ENCODE results near the gene YDJC. TPM values are rescaled to one million over a fixed set of nuclear protein-coding genes. Genes with fewer than 3 reads are reported as not detected.

The YDJC gene
- total and polyA plus RNA-seq, 9 of the 15 experiments (the other 6 are each of a cell fraction or from before 2014, with no cell fraction given) = 13.5 to 871 (median 164) TPM

- TF ChIP-seq, protein P1, sequence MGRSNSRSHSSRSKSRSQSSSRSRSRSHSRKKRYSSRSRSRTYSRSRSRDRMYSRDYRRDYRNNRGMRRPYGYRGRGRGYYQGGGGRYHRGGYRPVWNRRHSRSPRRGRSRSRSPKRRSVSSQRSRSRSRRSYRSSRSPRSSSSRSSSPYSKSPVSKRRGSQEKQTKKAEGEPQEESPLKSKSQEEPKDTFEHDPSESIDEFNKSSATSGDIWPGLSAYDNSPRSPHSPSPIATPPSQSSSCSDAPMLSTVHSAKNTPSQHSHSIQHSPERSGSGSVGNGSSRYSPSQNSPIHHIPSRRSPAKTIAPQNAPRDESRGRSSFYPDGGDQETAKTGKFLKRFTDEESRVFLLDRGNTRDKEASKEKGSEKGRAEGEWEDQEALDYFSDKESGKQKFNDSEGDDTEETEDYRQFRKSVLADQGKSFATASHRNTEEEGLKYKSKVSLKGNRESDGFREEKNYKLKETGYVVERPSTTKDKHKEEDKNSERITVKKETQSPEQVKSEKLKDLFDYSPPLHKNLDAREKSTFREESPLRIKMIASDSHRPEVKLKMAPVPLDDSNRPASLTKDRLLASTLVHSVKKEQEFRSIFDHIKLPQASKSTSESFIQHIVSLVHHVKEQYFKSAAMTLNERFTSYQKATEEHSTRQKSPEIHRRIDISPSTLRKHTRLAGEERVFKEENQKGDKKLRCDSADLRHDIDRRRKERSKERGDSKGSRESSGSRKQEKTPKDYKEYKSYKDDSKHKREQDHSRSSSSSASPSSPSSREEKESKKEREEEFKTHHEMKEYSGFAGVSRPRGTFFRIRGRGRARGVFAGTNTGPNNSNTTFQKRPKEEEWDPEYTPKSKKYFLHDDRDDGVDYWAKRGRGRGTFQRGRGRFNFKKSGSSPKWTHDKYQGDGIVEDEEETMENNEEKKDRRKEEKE (IDR thresholded peaks at IDR 0.05; ENCODE audit: borderline replicate concordance in 1 of 2, control insufficient read depth in 1 of 2, low read depth in 2 of 2, low read length in 1 of 2) = no peak
- TF ChIP-seq ZNF212 (CRISPR knock-in tag; IDR thresholded peaks at IDR 0.05) (no peak), ZNF696 (CRISPR knock-in tag; conservative IDR thresholded peaks at IDR 0.05) (no peak), ARID4B (CRISPR knock-in tag; IDR thresholded peaks at IDR 0.05) (no peak), ATF7 (IDR thresholded peaks at IDR 0.05) (no peak), BRF1 (IDR thresholded peaks at IDR 0.05; ENCODE audit: borderline replicate concordance, extremely low read depth, insufficient read length) (no peak), POU5F1 (IDR thresholded peaks at IDR 0.05; ENCODE audit: borderline replicate concordance, low read depth, low read length, partially characterized antibody) (peak; percentile 78), LEF1 (IDR thresholded peaks at IDR 0.05) (no peak), SMARCC2 (IDR thresholded peaks at IDR 0.05; ENCODE audit: low read depth) (no peak), ZNF398 (CRISPR knock-in tag; IDR thresholded peaks at IDR 0.05) (no peak), TSC22D4 (tag; IDR thresholded peaks at IDR 0.05) (no peak)
- TF ChIP-seq, protein P2, sequence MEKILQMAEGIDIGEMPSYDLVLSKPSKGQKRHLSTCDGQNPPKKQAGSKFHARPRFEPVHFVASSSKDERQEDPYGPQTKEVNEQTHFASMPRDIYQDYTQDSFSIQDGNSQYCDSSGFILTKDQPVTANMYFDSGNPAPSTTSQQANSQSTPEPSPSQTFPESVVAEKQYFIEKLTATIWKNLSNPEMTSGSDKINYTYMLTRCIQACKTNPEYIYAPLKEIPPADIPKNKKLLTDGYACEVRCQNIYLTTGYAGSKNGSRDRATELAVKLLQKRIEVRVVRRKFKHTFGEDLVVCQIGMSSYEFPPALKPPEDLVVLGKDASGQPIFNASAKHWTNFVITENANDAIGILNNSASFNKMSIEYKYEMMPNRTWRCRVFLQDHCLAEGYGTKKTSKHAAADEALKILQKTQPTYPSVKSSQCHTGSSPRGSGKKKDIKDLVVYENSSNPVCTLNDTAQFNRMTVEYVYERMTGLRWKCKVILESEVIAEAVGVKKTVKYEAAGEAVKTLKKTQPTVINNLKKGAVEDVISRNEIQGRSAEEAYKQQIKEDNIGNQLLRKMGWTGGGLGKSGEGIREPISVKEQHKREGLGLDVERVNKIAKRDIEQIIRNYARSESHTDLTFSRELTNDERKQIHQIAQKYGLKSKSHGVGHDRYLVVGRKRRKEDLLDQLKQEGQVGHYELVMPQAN (IDR thresholded peaks at IDR 0.05; ENCODE audit: borderline replicate concordance) = no peak
- TF ChIP-seq, protein P3, sequence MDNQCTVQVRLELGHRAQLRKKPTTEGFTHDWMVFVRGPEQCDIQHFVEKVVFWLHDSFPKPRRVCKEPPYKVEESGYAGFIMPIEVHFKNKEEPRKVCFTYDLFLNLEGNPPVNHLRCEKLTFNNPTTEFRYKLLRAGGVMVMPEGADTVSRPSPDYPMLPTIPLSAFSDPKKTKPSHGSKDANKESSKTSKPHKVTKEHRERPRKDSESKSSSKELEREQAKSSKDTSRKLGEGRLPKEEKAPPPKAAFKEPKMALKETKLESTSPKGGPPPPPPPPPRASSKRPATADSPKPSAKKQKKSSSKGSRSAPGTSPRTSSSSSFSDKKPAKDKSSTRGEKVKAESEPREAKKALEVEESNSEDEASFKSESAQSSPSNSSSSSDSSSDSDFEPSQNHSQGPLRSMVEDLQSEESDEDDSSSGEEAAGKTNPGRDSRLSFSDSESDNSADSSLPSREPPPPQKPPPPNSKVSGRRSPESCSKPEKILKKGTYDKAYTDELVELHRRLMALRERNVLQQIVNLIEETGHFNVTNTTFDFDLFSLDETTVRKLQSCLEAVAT (IDR thresholded peaks at IDR 0.05) = no peak
These were observed 13.0 kb upstream of the YDJC start (continued) for GRCh38 chr22:21642584-21643448.

Measured in K562 (cell line).